Liver (tissue), 9 donors: Measurements from ENCODE around the gene COMMD7. TPM values are rescaled to one million over a fixed set of nuclear protein-coding genes. Genes with fewer than 3 reads are reported as not detected.

Experiments
- DNase-seq: peaks from one replicate; pipeline ENCODE4 v3.0.0-alpha.2; 2017; ENCODE audit warnings: low spot score
- H3K27ac ChIP-seq, 2 donors: one replicate each; pipeline ENCODE4 v1.7.0; 2013; ENCODE audit warnings: inconsistent platforms in 2 of 2, low read length in 2 of 2, control low read depth in 1 of 2, low read depth in 1 of 2, mild to moderate bottlenecking in 1 of 2
- H3K27me3 ChIP-seq, 4 donors: one replicate each; pipeline versions ENCODE4 v1.6.1 to v1.7.0; 2013; ENCODE audit warnings: low read length in 3 of 4, inconsistent platforms in 1 of 4, mild to moderate bottlenecking in 1 of 4, moderate library complexity in 1 of 4; ENCODE audit not compliant: control insufficient read depth in 4 of 4, insufficient read depth in 4 of 4
- H3K36me3 ChIP-seq, 4 donors: one replicate each; pipeline versions ENCODE4 v1.6.1 to v1.7.0; 2013; ENCODE audit warnings: low read length in 3 of 4, mild to moderate bottlenecking in 3 of 4, low read depth in 1 of 4, moderate library complexity in 1 of 4; ENCODE audit not compliant: control insufficient read depth in 4 of 4, insufficient read depth in 3 of 4
- H3K4me1 ChIP-seq, 4 donors: one replicate each; pipeline versions ENCODE4 v1.6.1 to v1.7.0; 2013; ENCODE audit warnings: low read length in 3 of 4, mild to moderate bottlenecking in 3 of 4, moderate library complexity in 1 of 4; ENCODE audit not compliant: control insufficient read depth in 4 of 4, insufficient read depth in 4 of 4
- H3K4me3 ChIP-seq, 3 donors: one replicate each; pipeline versions ENCODE4 v1.6.1 to v1.7.0; 2013; ENCODE audit warnings: low read length in 3 of 3, control low read depth in 1 of 3, low read depth in 1 of 3, mild to moderate bottlenecking in 1 of 3
- H3K9ac ChIP-seq, 2 donors: one replicate each; pipeline ENCODE4 v1.7.0; 2013; ENCODE audit warnings: low read length in 2 of 2, mild to moderate bottlenecking in 2 of 2, moderate library complexity in 2 of 2, control low read depth in 1 of 2, low read depth in 1 of 2
- H3K9me3 ChIP-seq, 4 donors: one replicate each; pipeline versions ENCODE4 v1.6.1 to v1.7.0; 2013; ENCODE audit warnings: low read length in 3 of 4; ENCODE audit not compliant: control insufficient read depth in 4 of 4
- CTCF ChIP-seq: fragments of 150-350 bp; IDR thresholded peaks from 2 replicates; pipeline ENCODE4 v1.5.1; 2017; ENCODE audit warnings: improper control_type of control experiment, low read depth, low read length; ENCODE audit not compliant: missing input control
- EGR1 ChIP-seq, 2 donors: IDR thresholded peaks; 2 replicates each; pipeline ENCODE4 v1.6.1; 2016 to 2018; ENCODE audit warnings: antibody characterized with exemption in 2 of 2, low read depth in 2 of 2
- FOXA1 ChIP-seq: IDR thresholded peaks from 2 replicates; pipeline ENCODE4 v1.6.1; 2016; ENCODE audit warnings: antibody characterized with exemption
- FOXA2 ChIP-seq: IDR thresholded peaks from 2 replicates; pipeline ENCODE4 v1.6.1; 2016; ENCODE audit warnings: antibody characterized with exemption
- GABPA ChIP-seq, 2 donors: IDR thresholded peaks in 1 of 2; conservative IDR thresholded peaks in 1 of 2; 2 replicates each; pipeline ENCODE4 v1.6.1; 2016; ENCODE audit warnings: antibody characterized with exemption in 2 of 2, mild to moderate bottlenecking in 1 of 2, moderate library complexity in 1 of 2
- HNF4A ChIP-seq, 2 donors: conservative IDR thresholded peaks; 2 replicates each; pipeline ENCODE4 v1.6.1; 2016; ENCODE audit warnings: antibody characterized with exemption in 2 of 2, mild to moderate bottlenecking in 2 of 2
- HNF4G ChIP-seq: IDR thresholded peaks from 2 replicates; pipeline ENCODE4 v1.6.1; 2016; ENCODE audit warnings: antibody characterized with exemption
- JUND ChIP-seq, 2 donors: IDR thresholded peaks; 2 replicates each; pipeline ENCODE4 v1.6.1; 2016; ENCODE audit warnings: antibody characterized with exemption in 2 of 2
- MAX ChIP-seq: IDR thresholded peaks from 2 replicates; pipeline ENCODE4 v1.6.1; 2016; ENCODE audit warnings: antibody characterized with exemption
- NR2F2 ChIP-seq: IDR thresholded peaks from 2 replicates; pipeline ENCODE4 v1.6.1; 2016; ENCODE audit warnings: antibody characterized with exemption
- RAD21 ChIP-seq, 2 donors: IDR thresholded peaks; 2 replicates each; pipeline ENCODE4 v1.6.1; 2016; ENCODE audit warnings: antibody characterized with exemption in 2 of 2, mild to moderate bottlenecking in 2 of 2
- REST ChIP-seq: IDR thresholded peaks from 2 replicates; pipeline ENCODE4 v1.6.1; 2016; ENCODE audit warnings: antibody characterized with exemption, mild to moderate bottlenecking
- SP1 ChIP-seq: IDR thresholded peaks from 2 replicates; pipeline ENCODE4 v1.6.1; 2018; ENCODE audit warnings: antibody characterized with exemption, mild to moderate bottlenecking
- TAF1 ChIP-seq: conservative IDR thresholded peaks from 2 replicates; pipeline ENCODE4 v1.6.1; 2016; ENCODE audit warnings: antibody characterized with exemption, mild to moderate bottlenecking
- YY1 ChIP-seq: IDR thresholded peaks from 2 replicates; pipeline ENCODE4 v1.6.1; 2016; ENCODE audit warnings: antibody characterized with exemption, mild to moderate bottlenecking
- WGBS: extraction: QIAGEN DNeasy Blood & Tissue Kit; methylation state at CpG from one replicate; pipeline ENCODE4 v1.1.7; 2013; 5-methylcytosine and 5-hydroxymethylcytosine counted together
- polyA plus RNA-seq, 2 donors: library from polyadenylated mRNA; stranded (reverse) in 1 of 2; unstranded in 1 of 2; fragments of 200-250 nt in 1 of 2; fragments of >200 nt in 1 of 2; fragmentation: Nextera tagmentation in 1 of 2; extraction: Ambion mirVana in 1 of 2; gene quantifications; one replicate each; pipeline versions ENCODE4 v1.2.1 to v1.2.3, GENCODE V29; 2013 to 2015
- total RNA-seq, 2 donors: library from RNA; depleted of rRNA; stranded (reverse); fragments of >200 nt; gene quantifications; one replicate each; pipeline ENCODE4 v1.2.3, GENCODE V29; 2014
- TF ChIP-seq, protein P1 (sequence below): IDR thresholded peaks from 2 replicates; pipeline ENCODE4 v1.6.1; 2016; ENCODE audit warnings: antibody characterized with exemption
- TF ChIP-seq, protein P2 (sequence below): IDR thresholded peaks from 2 replicates; pipeline ENCODE4 v1.6.1; 2016; ENCODE audit warnings: antibody characterized with exemption
- donor health status: healthy.
- donor health status: healthy.
- donor health status: healthy.
- donor health status: healthy.
- donor health status: healthy.

COMMD7 gene
- total and polyA plus RNA-seq, 4 donors = 8.3 to 42.7 (median 15.5) TPM

DNA sequence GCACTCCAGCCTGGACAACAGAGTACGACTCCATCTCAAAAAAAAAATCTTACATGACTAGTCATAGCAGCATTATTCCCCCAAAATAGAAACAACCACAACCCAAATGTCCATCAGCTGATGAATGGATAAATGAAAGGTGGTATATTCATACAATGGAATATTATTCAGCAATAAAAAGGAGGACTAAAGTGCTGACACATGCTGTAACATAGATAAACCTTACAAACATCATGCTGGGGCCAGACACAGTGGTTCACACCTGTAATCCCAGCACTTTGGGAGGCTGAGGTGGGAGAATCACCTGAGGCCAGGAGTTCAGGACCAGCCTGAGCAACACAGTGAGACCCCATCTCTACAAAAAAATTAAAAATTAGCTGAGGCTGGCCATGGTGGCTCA, 86.4 kb downstream of the COMMD7 start:
- H3K36me3 ChIP-seq = no peaks in the 10 kb centered on the region
- peaks cover 0 to 4% (median under 1%) of the 10 kb centered on the region in 4 donors for H3K4me1 ChIP-seq
- DNase-seq = no peak
- WGBS = 97% methylated on average over 1 of the region's 1 CpG
- TF ChIP-seq REST (no peak), HNF4G (no peak), TAF1 (no peak), FOXA2 (no peak), CTCF (no peak), SP1 (no peak), JUND (IDR thresholded peaks at IDR 0.05) (no peak), HNF4A (conservative IDR thresholded peaks at IDR 0.05) (no peak), YY1 (no peak), EGR1 (IDR thresholded peaks at IDR 0.05; ENCODE audit: low read depth in 2 of 2) (no peak), RAD21 (IDR thresholded peaks at IDR 0.05) (no peak), MAX (no peak), NR2F2 (no peak), FOXA1 (no peak)
- TF ChIP-seq, protein P1, sequence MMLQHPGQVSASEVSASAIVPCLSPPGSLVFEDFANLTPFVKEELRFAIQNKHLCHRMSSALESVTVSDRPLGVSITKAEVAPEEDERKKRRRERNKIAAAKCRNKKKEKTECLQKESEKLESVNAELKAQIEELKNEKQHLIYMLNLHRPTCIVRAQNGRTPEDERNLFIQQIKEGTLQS = no peak
- no peaks in the 10 kb centered on the region for H3K9me3 ChIP-seq
- H3K27ac ChIP-seq = no peak overlapping the region
- no peaks in the 10 kb centered on the region for H3K27me3 ChIP-seq
- H3K9ac ChIP-seq = no peak overlapping the region
- no peak overlapping the region for H3K4me3 ChIP-seq

DNA sequence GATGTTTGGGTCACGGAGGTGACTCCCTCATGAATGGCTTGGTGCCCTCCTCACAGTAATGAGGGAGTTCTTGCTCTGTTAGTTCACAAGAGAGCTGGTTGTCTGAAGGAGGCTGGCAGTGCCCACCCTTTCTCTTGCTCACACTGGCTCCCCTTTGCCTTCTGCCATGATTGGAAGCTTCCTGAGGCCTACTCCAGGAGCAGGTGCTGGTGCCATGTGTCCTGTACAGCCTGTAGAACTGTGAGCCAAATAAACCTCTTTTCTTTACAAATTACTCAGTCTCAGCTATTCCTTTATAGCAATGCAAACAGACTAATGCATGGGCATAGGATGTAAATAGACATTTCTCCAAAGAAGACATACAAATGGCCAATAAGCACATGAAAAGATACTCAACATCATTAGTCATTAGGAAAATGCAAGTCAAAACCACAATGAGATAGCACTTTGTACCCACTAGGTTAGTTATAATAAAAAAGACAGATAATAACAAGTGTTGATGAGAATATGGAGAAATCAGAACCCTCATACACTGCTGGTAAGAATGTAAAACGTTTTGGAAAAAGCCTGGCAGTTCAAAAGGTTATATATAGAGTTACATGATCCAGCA, 87.3 kb downstream of the COMMD7 start:
- Histone ChIP-seq H3K27me3 (no peaks in the 10 kb centered on the region), H3K9me3 (no peaks in the 10 kb centered on the region), H3K36me3 (no peaks in the 10 kb centered on the region), H3K4me1 (peaks cover 0 to 4% (median under 1%) of the 10 kb centered on the region in 4 donors), H3K4me3 (no peak overlapping the region), H3K27ac (no peak overlapping the region), H3K9ac (no peak overlapping the region)
- DNase-seq = no peak
- 68% methylated on average over 2 of the region's 2 CpGs for WGBS
- no peak for TF ChIP-seq FOXA2
- no peak for TF ChIP-seq NR2F2
- TF ChIP-seq RAD21 (IDR thresholded peaks at IDR 0.05) = no peak
- no peak for TF ChIP-seq REST
- TF ChIP-seq, protein P2, sequence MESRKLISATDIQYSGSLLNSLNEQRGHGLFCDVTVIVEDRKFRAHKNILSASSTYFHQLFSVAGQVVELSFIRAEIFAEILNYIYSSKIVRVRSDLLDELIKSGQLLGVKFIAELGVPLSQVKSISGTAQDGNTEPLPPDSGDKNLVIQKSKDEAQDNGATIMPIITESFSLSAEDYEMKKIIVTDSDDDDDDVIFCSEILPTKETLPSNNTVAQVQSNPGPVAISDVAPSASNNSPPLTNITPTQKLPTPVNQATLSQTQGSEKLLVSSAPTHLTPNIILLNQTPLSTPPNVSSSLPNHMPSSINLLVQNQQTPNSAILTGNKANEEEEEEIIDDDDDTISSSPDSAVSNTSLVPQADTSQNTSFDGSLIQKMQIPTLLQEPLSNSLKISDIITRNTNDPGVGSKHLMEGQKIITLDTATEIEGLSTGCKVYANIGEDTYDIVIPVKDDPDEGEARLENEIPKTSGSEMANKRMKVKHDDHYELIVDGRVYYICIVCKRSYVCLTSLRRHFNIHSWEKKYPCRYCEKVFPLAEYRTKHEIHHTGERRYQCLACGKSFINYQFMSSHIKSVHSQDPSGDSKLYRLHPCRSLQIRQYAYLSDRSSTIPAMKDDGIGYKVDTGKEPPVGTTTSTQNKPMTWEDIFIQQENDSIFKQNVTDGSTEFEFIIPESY = no peak
- no peak for TF ChIP-seq JUND (IDR thresholded peaks at IDR 0.05)
- TF ChIP-seq TAF1 = no peak
- TF ChIP-seq GABPA (IDR thresholded peaks at IDR 0.05 in 1 of 2, conservative IDR thresholded peaks at IDR 0.05 in 1 of 2) = no peak
